Thoracic aorta (tissue), 2 donors: ENCODE measurements around the gene RCE1. TPM values are rescaled to one million over a fixed set of nuclear protein-coding genes. Genes with fewer than 3 reads are reported as not detected.

Experiments
- ATAC-seq: fragments of 150-250 bp; one replicate; pipeline ENCODE4 v1.8.0; 2017; ENCODE audit warnings: low read depth; ENCODE audit not compliant: insufficient number of reproducible peaks, low FRiP score
- DNase-seq: peaks from one replicate; pipeline ENCODE4 v3.0.0-alpha.2; 2020; ENCODE audit warnings: low spot score
- H3K27ac ChIP-seq, 2 donors: fragments of 200-600 bp; sonication (generic); 1 replicate in 1 of 2; 2 replicates in 1 of 2; pipeline ENCODE4 v1.5.1; 2016; ENCODE audit warnings: mild to moderate bottlenecking in 2 of 2, moderate library complexity in 2 of 2
- H3K27me3 ChIP-seq: fragments of 200-600 bp; sonication (generic); replicated peaks from 2 replicates; pipeline ENCODE4 v1.6.0; 2016; ENCODE audit warnings: mild to moderate bottlenecking; ENCODE audit not compliant: insufficient read depth
- H3K36me3 ChIP-seq: fragments of 200-600 bp; sonication (generic); one replicate; pipeline ENCODE4 v1.5.1; 2016
- H3K4me1 ChIP-seq, 2 donors: fragments of 200-600 bp; sonication (generic); 1 replicate in 1 of 2; 2 replicates in 1 of 2; pipeline versions ENCODE4 v1.5.1 to v1.6.0; 2016; ENCODE audit warnings: low read depth in 2 of 2, mild to moderate bottlenecking in 1 of 2; ENCODE audit not compliant: control insufficient read depth in 1 of 2
- H3K4me3 ChIP-seq: fragments of 200-600 bp; sonication (generic); 2 replicates; pipeline ENCODE4 v1.5.1; 2016; ENCODE audit warnings: mild to moderate bottlenecking
- H3K9me3 ChIP-seq: fragments of 200-600 bp; sonication (generic); 2 replicates; pipeline ENCODE4 v1.5.1; 2016
- total RNA-seq, 2 donors: library from RNA; depleted of rRNA; stranded (reverse); fragments of >200 nt; gene quantifications; one replicate each; pipeline versions ENCODE4 v1.1.0 to v1.2.3, GENCODE V29; 2016
- TF ChIP-seq, protein P1 (sequence below): fragments of 200-600 bp; sonication (generic); IDR thresholded peaks from one replicate; pipeline ENCODE4 v1.5.1; 2019; ENCODE audit warnings: antibody characterized with exemption

The RCE1 gene
- total RNA-seq, 2 donors from 2014 or later, result 11.9 to 17.5 TPM

GRCh38 chr11:66868082-66868725 is 25.0 kb downstream of the RCE1 start:
- ATAC-seq (no peak), DNase-seq (no peak)
- no peak overlapping the region for H3K4me3 ChIP-seq
- TF ChIP-seq, protein P1, sequence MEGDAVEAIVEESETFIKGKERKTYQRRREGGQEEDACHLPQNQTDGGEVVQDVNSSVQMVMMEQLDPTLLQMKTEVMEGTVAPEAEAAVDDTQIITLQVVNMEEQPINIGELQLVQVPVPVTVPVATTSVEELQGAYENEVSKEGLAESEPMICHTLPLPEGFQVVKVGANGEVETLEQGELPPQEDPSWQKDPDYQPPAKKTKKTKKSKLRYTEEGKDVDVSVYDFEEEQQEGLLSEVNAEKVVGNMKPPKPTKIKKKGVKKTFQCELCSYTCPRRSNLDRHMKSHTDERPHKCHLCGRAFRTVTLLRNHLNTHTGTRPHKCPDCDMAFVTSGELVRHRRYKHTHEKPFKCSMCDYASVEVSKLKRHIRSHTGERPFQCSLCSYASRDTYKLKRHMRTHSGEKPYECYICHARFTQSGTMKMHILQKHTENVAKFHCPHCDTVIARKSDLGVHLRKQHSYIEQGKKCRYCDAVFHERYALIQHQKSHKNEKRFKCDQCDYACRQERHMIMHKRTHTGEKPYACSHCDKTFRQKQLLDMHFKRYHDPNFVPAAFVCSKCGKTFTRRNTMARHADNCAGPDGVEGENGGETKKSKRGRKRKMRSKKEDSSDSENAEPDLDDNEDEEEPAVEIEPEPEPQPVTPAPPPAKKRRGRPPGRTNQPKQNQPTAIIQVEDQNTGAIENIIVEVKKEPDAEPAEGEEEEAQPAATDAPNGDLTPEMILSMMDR, result no peak
- no peaks in the 10 kb centered on the region for H3K27me3 ChIP-seq
- no peaks in the 10 kb centered on the region for H3K9me3 ChIP-seq
- no peak overlapping the region for H3K27ac ChIP-seq
- peaks cover 3% of the 10 kb centered on the region for H3K36me3 ChIP-seq
- H3K4me1 ChIP-seq, result no peaks in the 10 kb centered on the region

DNA sequence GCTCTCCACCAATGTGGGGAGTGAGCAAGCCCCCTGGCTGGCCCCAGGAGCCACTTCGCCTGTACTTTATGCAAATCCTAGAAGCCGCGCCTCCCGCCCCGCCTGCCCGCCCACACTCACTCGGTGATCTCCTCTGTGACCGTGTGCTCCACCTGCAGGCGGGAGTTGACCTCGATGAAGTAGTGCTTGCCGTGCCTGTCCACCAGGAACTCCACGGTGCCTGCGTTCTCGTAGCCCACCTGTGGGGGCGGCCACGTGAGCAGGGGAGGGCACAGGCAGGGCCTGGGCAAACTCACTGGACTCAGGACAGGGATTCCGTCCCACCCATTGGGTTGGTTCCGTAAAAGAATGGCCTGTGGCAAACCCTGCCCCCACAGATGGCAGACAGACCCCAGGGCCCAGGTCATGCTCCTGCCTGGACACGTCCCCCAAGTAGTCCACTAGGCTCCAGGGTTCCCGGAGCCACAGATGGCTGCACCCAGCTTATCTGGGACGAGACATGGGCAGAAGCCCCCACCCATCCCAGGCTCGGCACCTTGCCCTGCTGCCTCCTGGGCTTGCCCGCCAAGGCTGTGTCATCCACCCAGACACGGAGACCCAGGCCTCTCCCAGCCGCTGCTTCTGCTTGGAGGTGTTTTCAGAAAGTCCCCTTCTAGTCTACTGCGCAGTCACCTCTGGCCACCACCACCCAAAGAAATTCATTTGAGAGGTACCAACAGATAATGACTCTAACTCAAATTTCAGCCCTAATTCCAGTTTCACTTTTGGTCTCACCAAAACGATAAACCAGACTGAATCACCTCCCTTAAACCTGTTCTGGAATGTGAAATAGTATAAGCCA is 25.7 kb downstream of the RCE1 start:
- DNase-seq (no peak), ATAC-seq (no peak)
- H3K27ac ChIP-seq, result no peak overlapping the region
- no peaks in the 10 kb centered on the region for H3K27me3 ChIP-seq
- peaks cover 3% of the 10 kb centered on the region for H3K36me3 ChIP-seq
- TF ChIP-seq, protein P1, result no peak
- no peak overlapping the region for H3K4me3 ChIP-seq
- no peaks in the 10 kb centered on the region for H3K9me3 ChIP-seq
- H3K4me1 ChIP-seq, result no peaks in the 10 kb centered on the region

GRCh38 chr11:66869567-66869870 is 26.3 kb downstream of the RCE1 start:
- Histone ChIP-seq H3K27ac (no peak overlapping the region), H3K9me3 (no peaks in the 10 kb centered on the region), H3K4me1 (no peaks in the 10 kb centered on the region), H3K27me3 (no peaks in the 10 kb centered on the region), H3K4me3 (no peak overlapping the region), H3K36me3 (peaks cover 3% of the 10 kb centered on the region)
- ATAC-seq (no peak), DNase-seq (no peak)
- TF ChIP-seq, protein P1, result no peak

DNA sequence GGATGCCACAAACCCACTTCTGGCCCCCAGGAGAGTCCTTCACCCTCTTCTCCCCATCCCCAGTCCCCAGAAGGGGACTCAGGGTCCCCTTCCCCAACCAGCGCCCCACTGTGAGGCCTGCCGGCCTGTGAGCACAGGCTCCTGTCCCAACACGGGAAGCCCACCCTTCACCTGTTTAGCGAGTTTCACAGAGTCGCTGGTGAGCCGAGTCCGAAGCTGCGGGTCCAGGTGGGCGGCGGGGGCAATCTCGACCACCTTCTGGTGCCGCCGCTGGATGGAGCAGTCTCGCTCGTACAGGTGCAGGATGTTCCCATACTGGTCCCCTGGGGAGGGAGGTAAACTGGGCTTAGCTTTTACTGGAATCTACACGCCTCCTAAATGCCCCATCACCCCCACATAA is 26.9 kb downstream of the RCE1 start:
- TF ChIP-seq, protein P1, result no peak
- no peak for DNase-seq

GRCh38 chr11:66870616-66871520 is 27.6 kb downstream of the RCE1 start:
- no peak overlapping the region for H3K4me3 ChIP-seq
- ATAC-seq, result no peak
- DNase-seq, result no peak
- H3K27me3 ChIP-seq, result no peaks in the 10 kb centered on the region
- no peak overlapping the region for H3K27ac ChIP-seq
- H3K4me1 ChIP-seq, result no peaks in the 10 kb centered on the region
- H3K9me3 ChIP-seq, result no peaks in the 10 kb centered on the region
- peaks cover 3% of the 10 kb centered on the region for H3K36me3 ChIP-seq
- TF ChIP-seq, protein P1, result no peak

More for the DNA sequence above, 26.9 kb downstream of the RCE1 start:
- H3K36me3 ChIP-seq, result peaks cover 3% of the 10 kb centered on the region
- no peak overlapping the region for H3K27ac ChIP-seq
- no peaks in the 10 kb centered on the region for H3K9me3 ChIP-seq
- no peaks in the 10 kb centered on the region for H3K4me1 ChIP-seq
- ATAC-seq, result no peak
- no peaks in the 10 kb centered on the region for H3K27me3 ChIP-seq
- no peak overlapping the region for H3K4me3 ChIP-seq
